GM12874 (cell line): Measurements from ENCODE around the gene GALNT10.

Experiments used
- TF ChIP-seq, protein P1 (sequence below): IDR thresholded peaks from 2 replicates; pipeline ENCODE4 v1.5.1; 2011; ENCODE audit warnings: low read depth, mild to moderate bottlenecking, control low read depth, low read length, moderate library complexity; ENCODE audit not compliant: insufficient read depth

Gene GALNT10

DNA sequence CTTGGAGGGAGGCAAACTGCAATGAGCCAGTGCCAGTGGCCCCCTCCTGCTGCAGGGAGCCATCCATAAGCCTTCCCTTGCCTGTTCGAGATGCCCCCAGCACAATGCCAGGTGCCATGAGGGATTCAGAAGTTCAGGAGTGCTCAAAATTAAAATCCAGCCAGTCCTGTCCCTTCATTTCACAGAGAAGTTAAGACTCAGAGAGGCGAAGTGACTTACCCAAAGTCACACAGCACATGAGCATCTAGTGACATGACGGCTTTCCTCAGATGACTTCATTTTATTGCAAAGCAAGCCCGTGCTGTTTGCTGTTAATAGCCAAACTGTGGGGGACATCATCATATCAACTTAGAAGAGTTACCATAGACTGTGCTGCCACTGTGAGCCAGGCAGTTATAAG, 185.9 kb downstream of the GALNT10 start:
- TF ChIP-seq, protein P1, sequence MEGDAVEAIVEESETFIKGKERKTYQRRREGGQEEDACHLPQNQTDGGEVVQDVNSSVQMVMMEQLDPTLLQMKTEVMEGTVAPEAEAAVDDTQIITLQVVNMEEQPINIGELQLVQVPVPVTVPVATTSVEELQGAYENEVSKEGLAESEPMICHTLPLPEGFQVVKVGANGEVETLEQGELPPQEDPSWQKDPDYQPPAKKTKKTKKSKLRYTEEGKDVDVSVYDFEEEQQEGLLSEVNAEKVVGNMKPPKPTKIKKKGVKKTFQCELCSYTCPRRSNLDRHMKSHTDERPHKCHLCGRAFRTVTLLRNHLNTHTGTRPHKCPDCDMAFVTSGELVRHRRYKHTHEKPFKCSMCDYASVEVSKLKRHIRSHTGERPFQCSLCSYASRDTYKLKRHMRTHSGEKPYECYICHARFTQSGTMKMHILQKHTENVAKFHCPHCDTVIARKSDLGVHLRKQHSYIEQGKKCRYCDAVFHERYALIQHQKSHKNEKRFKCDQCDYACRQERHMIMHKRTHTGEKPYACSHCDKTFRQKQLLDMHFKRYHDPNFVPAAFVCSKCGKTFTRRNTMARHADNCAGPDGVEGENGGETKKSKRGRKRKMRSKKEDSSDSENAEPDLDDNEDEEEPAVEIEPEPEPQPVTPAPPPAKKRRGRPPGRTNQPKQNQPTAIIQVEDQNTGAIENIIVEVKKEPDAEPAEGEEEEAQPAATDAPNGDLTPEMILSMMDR, result no peak

DNA sequence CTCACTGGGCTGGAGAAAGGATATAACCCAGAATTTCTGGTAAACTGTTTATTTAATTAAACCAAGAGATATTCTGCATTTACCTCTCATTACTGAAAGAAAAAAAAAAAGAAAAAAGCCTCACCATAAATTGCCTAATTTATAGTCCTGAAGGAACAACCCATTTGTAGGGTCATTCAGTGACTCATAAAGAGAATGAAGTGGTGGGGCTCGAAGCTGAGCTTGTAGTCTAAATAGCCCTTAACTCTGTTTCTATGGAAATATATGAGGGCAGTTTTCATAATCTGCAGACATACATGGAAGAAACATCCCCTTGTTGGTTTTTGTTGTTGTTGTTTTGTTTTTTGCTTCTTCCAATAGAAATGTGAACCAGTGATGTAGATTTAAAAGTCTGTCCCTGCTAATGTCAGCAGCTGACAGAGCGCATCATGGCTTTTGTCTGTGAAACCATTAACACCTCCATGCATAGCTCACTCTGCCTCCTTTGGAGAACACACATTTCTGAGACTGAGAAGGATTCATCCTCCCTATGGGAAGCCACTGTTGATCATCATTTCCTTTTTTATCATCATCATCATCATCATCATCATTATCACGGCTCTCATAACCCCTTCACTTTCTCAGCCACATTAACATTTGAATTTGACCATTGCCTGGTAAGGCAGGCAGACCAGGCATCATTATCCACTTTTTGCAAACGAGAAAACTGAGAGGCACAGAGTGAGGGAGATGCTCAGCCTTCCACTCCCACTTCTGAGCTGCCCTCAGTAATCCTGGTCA, 187.4 kb downstream of the GALNT10 start:
- TF ChIP-seq, protein P1, result no peak

DNA sequence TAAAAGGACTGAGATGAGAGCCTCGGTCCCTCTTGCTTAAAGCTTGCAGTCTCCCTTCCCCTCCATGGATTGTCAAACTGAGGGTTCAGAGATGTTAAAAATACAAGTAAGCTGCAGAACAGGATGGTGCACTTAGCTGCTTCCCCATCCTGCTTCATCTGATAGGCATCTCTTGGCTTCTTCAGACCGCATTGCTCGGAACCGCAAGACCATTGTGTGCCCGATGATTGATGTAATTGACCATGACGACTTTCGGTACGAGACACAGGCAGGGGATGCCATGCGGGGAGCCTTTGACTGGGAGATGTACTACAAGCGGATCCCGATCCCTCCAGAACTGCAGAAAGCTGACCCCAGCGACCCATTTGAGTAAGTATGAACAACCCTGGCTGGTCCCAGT, 189.7 kb downstream of the GALNT10 start:
- TF ChIP-seq, protein P1, result no peak

DNA sequence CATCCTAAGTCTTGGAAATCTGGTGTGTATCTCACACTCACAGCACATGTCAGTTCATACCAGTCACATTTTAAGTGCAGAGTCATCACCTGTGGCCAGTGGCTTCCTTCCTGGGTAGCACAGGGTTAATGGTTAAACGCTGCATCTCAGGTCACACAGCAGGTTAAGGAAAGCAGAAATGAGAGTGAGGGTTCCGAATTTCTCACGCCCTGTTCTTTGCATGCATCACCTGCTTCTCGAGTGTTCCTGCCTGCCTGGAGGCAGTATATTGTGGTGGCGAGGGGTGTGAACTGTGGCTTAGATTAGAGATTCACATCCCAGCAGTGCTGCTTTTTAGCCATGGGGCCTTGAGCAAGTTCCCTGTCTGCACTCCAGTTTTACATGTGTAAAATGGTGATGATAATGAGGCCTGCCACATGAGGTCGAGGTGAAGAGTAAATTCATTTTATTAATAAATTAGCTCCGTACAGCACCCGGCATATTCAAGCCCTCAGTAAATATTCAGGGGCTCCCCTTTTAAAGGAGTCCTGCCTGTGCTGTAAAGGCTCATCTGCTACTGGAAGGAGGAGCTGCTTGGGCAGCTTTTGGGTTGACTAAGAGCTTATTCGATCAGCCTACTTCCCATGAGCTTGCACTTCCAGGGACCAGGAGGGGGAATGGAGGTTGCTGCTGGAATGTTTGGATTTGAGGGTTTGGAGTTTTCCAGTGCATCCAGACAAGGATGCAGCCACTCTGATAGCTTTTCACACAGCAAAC, 194.1 kb downstream of the GALNT10 start:
- TF ChIP-seq, protein P1, result no peak

DNA sequence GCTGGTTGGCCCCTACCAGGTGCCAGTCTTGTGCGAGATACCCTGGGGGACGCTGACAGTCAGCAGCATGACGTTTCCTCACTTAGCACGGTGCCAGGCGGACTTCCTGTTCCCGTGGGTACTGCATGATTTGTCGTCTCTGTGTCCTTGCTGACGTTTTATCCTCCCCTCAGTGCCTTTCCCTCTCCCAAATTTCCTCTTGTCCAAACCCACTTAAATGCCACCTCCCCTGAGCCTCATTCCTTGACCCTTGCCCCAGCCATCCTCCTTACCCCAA, 194.6 kb downstream of the GALNT10 start:
- TF ChIP-seq, protein P1, result no peak

- TF ChIP-seq, protein P1, result no peak
These were observed 196.6 kb downstream of the GALNT10 start for GRCh38 chr5:154386952-154387629.

- TF ChIP-seq, protein P1, result no peak
These were observed 198.3 kb downstream of the GALNT10 start for GRCh38 chr5:154388842-154389241.
